HepG2 (cell line): Measurements from ENCODE around the gene USP20. TPM values are rescaled to one million over a fixed set of nuclear protein-coding genes. Genes with fewer than 3 reads are reported as not detected.

Experiments used
- ATAC-seq: fragments of 200-7000 bp; cut with Tn5 transposase; 3 replicates; pipeline ENCODE4 v1.9.1; 2020; ENCODE audit warnings: mild to moderate bottlenecking, moderate library complexity
- BruUV-seq: library from RNA; stranded (reverse); fragments of 400-500 nt; replicated peaks from 2 replicates; lab custom pipeline; 2021; lab: Mats Ljungman, UMichigan
- CTCF ChIA-PET: fragments of 300-600 bp; formaldehyde crosslinking; extraction: SDS; loops from one replicate; lab custom pipeline; 2021; ENCODE audit warnings: low total read pairs, inconsistent platforms, low intra/inter-chr PET ratio; lab: Yijun Ruan, JAX
- POLR2A ChIA-PET: fragments of 350-600 bp; sonication (Branson Sonifier 250); formaldehyde crosslinking; loops from one replicate; lab custom pipeline; 2020; ENCODE audit warnings: antibody characterized with exemption, inconsistent platforms; lab: Yijun Ruan, JAX
- DNase-seq: peaks from one replicate; pipeline ENCODE4 v3.0.0-alpha.2; 2015; ENCODE audit warnings: low spot score
- FAIRE-seq: peaks from 3 replicates; lab custom pipeline; 2011; peaks lifted over from hg19 to GRCh38; lab: Jason Lieb, UNC
- H2AFZ ChIP-seq: one replicate; pipeline ENCODE4 v1.6.1; 2011; ENCODE audit warnings: low read length, inconsistent platforms
- H3K27ac ChIP-seq: fragments of 300-600 bp; 3 replicates; pipeline ENCODE4 v1.8.0; 2011; ENCODE audit warnings: mixed run types, mild to moderate bottlenecking, mixed read lengths, low read length, inconsistent platforms; ENCODE audit not compliant: insufficient read depth; ENCODE audit errors: extremely low read length
- H3K27me3 ChIP-seq, 2 experiments: fragments of 200-600 bp in 1 of 2; 2 replicates in 1 of 2; 3 replicates in 1 of 2; pipeline versions ENCODE4 v1.6.0 to v1.8.0; 2011; ENCODE audit warnings: low read length in 2 of 2, mild to moderate bottlenecking in 2 of 2, moderate library complexity in 2 of 2, inconsistent platforms in 1 of 2; ENCODE audit not compliant: insufficient read depth in 2 of 2, control insufficient read depth in 1 of 2
- H3K36me3 ChIP-seq, 2 experiments: fragments of 200-600 bp in 1 of 2; replicated peaks in 1 of 2; 2 replicates in 1 of 2; 3 replicates in 1 of 2; pipeline versions ENCODE4 v1.5.1 to v1.8.0; 2011; ENCODE audit warnings: low read length in 2 of 2, inconsistent platforms in 1 of 2; ENCODE audit not compliant: insufficient read depth in 2 of 2, control insufficient read depth in 1 of 2
- H3K4me1 ChIP-seq: 2 replicates; pipeline ENCODE4 v1.5.1; 2012; ENCODE audit warnings: low read length, inconsistent platforms; ENCODE audit not compliant: insufficient read depth
- H3K4me2 ChIP-seq: 2 replicates; pipeline ENCODE4 v1.6.0; 2011; ENCODE audit warnings: low read depth, low read length, inconsistent platforms
- H3K4me3 ChIP-seq, 3 experiments: fragments of 200-600 bp in 1 of 3; sonication (generic), shearing (Covaris generic) in 1 of 3; replicated peaks in 1 of 3; 2 replicates each; pipeline ENCODE4 v1.5.1; 2011 to 2016; ENCODE audit warnings: low read length in 3 of 3, inconsistent platforms in 2 of 3, low read depth in 2 of 3, mild to moderate bottlenecking in 2 of 3, control low read depth in 1 of 3, mixed read lengths in 1 of 3; ENCODE audit not compliant: insufficient read depth in 1 of 3
- H3K79me2 ChIP-seq: one replicate; pipeline ENCODE4 v1.6.1; 2011; ENCODE audit warnings: low read length, inconsistent platforms; ENCODE audit not compliant: insufficient read depth
- H3K9ac ChIP-seq: 2 replicates; pipeline ENCODE4 v1.6.0; 2011; ENCODE audit warnings: mild to moderate bottlenecking, low read depth, low read length, inconsistent platforms; ENCODE audit not compliant: insufficient read depth
- H3K9me3 ChIP-seq: 2 replicates; pipeline ENCODE4 v1.5.1; 2012; ENCODE audit warnings: mild to moderate bottlenecking, low read length
- H4K20me1 ChIP-seq: 2 replicates; pipeline ENCODE4 v1.6.0; 2011; ENCODE audit warnings: inconsistent platforms, mild to moderate bottlenecking, low read length, moderate library complexity; ENCODE audit not compliant: insufficient read depth
- DPF2 ChIP-seq: sonication (generic); formaldehyde crosslinking; IDR thresholded peaks from 2 replicates; pipeline ENCODE4 v1.4.0; 2020; ENCODE audit warnings: mild to moderate bottlenecking, low read depth, missing genetic modification reagents, borderline replicate concordance
- FLYWCH1 ChIP-seq: sonication (generic); formaldehyde crosslinking; IDR thresholded peaks from 2 replicates; pipeline ENCODE4 v1.8.1; 2023; ENCODE audit warnings: mild to moderate bottlenecking, missing genetic modification reagents
- NCOA5 ChIP-seq: sonication (generic); formaldehyde crosslinking; IDR thresholded peaks from 2 replicates; pipeline ENCODE4 v1.4.0; 2020; ENCODE audit warnings: missing genetic modification reagents
- PREB ChIP-seq: sonication (generic); formaldehyde crosslinking; IDR thresholded peaks from 2 replicates; pipeline ENCODE4 v1.4.0; 2020; ENCODE audit warnings: missing genetic modification reagents
- PRPF4 ChIP-seq: fragments of 200-400 bp; formaldehyde crosslinking; IDR thresholded peaks from 2 replicates; pipeline ENCODE4 v1.6.1; 2016; ENCODE audit warnings: low read length, low read depth; ENCODE audit not compliant: poor library complexity, severe bottlenecking
- SIN3A ChIP-seq: IDR thresholded peaks from 2 replicates; pipeline ENCODE4 v1.6.1; 2011; ENCODE audit warnings: low read depth, mild to moderate bottlenecking, control low read depth, low read length, borderline replicate concordance
- U2AF2 ChIP-seq: fragments of 200-400 bp; formaldehyde crosslinking; IDR thresholded peaks from 2 replicates; pipeline ENCODE4 v1.6.1; 2017; ENCODE audit warnings: low read depth, mild to moderate bottlenecking, low read length
- ZNF331 ChIP-seq: sonication (generic); formaldehyde crosslinking; IDR thresholded peaks from 2 replicates; pipeline ENCODE4 v1.4.0; 2020; ENCODE audit warnings: missing genetic modification reagents
- ZNF552 ChIP-seq: sonication (generic); formaldehyde crosslinking; IDR thresholded peaks from 2 replicates; pipeline ENCODE4 v1.9.0; 2022; ENCODE audit warnings: missing genetic modification reagents, mild to moderate bottlenecking, borderline replicate concordance
- ZNF570 ChIP-seq: sonication (generic); formaldehyde crosslinking; IDR thresholded peaks from 2 replicates; pipeline ENCODE4 v1.4.0; 2020; ENCODE audit warnings: mild to moderate bottlenecking, missing genetic modification reagents, borderline replicate concordance
- WGBS: methylation state at CpG from one replicate; pipeline ENCODE4 v1.1.6; 2017; ENCODE audit warnings: low lambda C conversion rate; 5-methylcytosine and 5-hydroxymethylcytosine counted together
- in situ Hi-C: cut with HindIII; loops from 2 replicates; pipeline ENCODE4 v1.10.0; 2017; ENCODE audit warnings: low pct_unique_long_range_greater_than_20kb; ENCODE audit not compliant: extremely low pct_ligation_motif_present
- intact Hi-C: fragments of 100-400 bp; cut with micrococcal nuclease; formaldehyde crosslinking; loops from one replicate; pipeline ENCODE4 v1.10.0; 2022; ENCODE audit not compliant: unreplicated experiment
- polyA plus RNA-seq, 8 experiments: library from polyadenylated mRNA; depleted of rRNA in 3 of 8; stranded (reverse) in 7 of 8; unstranded in 1 of 8; fragments of >200 nt; fragmentation: Illumina TruSeq in 4 of 8; extraction: Trizol in 4 of 8; gene quantifications; 2 replicates each; pipeline versions ENCODE4 v1.2.1 to v1.2.3, GENCODE V29; 2011 to 2016; ENCODE audit warnings: low read depth in 4 of 8, missing spikeins in 1 of 8, mixed read lengths in 1 of 8; ENCODE audit not compliant: insufficient read depth in 1 of 8
- total RNA-seq, 5 experiments: library from RNA; depleted of rRNA; stranded (reverse); fragments of >200 nt; fragmentation: Illumina TruSeq; extraction: Trizol; gene quantifications; 2 replicates each; pipeline ENCODE4 v1.2.3, GENCODE V29; 2016; ENCODE audit warnings: low read depth in 1 of 5

USP20 gene
- total and polyA plus RNA-seq, 2 of the 13 experiments (the other 11 are each of a cell fraction or from before 2014, with no cell fraction given), result 4.4 to 5.9 TPM

- H3K4me3 ChIP-seq, result no peak overlapping the region
- no peaks in the 10 kb centered on the region for H3K9me3 ChIP-seq
- no peak overlapping the region for H2AFZ ChIP-seq
- FAIRE-seq (no peak), DNase-seq (no peak), ATAC-seq (no peak)
- H3K9ac ChIP-seq, result no peak overlapping the region
- BruUV-seq, result no TSS peak
- no peaks in the 10 kb centered on the region; a peak in 1 of 5 replicates for H3K27me3 ChIP-seq
- WGBS, result 91% methylated on average over 9 of the region's 28 CpGs
- ChIA-PET CTCF (no interaction called here), POLR2A (no interaction called here)
- no peak for TF ChIP-seq PREB (CRISPR knock-in tag)
- TF ChIP-seq ZNF570 (CRISPR knock-in tag), result no peak
- no peak for TF ChIP-seq U2AF2
- no peak for TF ChIP-seq NCOA5 (CRISPR knock-in tag)
- TF ChIP-seq ZNF331 (CRISPR knock-in tag), result no peak
- no peak for TF ChIP-seq SIN3A
- no peak for TF ChIP-seq ZNF552 (CRISPR knock-in tag)
- no peak for TF ChIP-seq FLYWCH1
- TF ChIP-seq DPF2 (CRISPR knock-in tag), result no peak
- no peak for TF ChIP-seq PRPF4
- H4K20me1 ChIP-seq, result no peaks in the 10 kb centered on the region
- H3K4me2 ChIP-seq, result no peak overlapping the region
- no peaks in the 10 kb centered on the region for H3K79me2 ChIP-seq
- intact Hi-C loops, result no loop called here
- no peak overlapping the region for H3K27ac ChIP-seq
- in situ Hi-C loops, result loop anchor here (10.0 kb wide), 1 partner anchor 224 kb away; no protein-coding TSS in a partner anchor
- peaks cover 15% of the 10 kb centered on the region for H3K4me1 ChIP-seq
- no peaks in the 10 kb centered on the region; a peak in 1 of 5 replicates for H3K36me3 ChIP-seq
Measured at GRCh38 chr9:129880654-129881546, 45.6 kb downstream of the USP20 start.
